Osteoblast (primary cell): ENCODE results near the gene POLR2C. TPM values are rescaled to one million over a fixed set of nuclear protein-coding genes. Genes with fewer than 3 reads are reported as not detected.

Source experiments
- DNase-seq: peaks from one replicate; pipeline ENCODE4 v3.0.0; 2011; ENCODE audit warnings: low spot score, mixed read lengths; ENCODE audit not compliant: insufficient read length; ENCODE audit errors: missing footprints
- H2AFZ ChIP-seq: 2 replicates; pipeline ENCODE4 v1.6.0; 2011; ENCODE audit warnings: mild to moderate bottlenecking, low read length
- H3K27ac ChIP-seq: 2 replicates; pipeline ENCODE4 v1.5.1; 2011; ENCODE audit warnings: mild to moderate bottlenecking, low read depth, low read length, moderate library complexity
- H3K27me3 ChIP-seq: 2 replicates; pipeline ENCODE4 v1.6.0; 2012; ENCODE audit warnings: mild to moderate bottlenecking, control low read depth, inconsistent platforms, low read length, moderate library complexity; ENCODE audit not compliant: insufficient read depth
- H3K36me3 ChIP-seq: 2 replicates; pipeline ENCODE4 v1.5.1; 2011; ENCODE audit warnings: mild to moderate bottlenecking, low read length, control low read depth, moderate library complexity; ENCODE audit not compliant: insufficient read depth
- H3K4me1 ChIP-seq: 2 replicates; pipeline ENCODE4 v1.5.1; 2011; ENCODE audit warnings: mild to moderate bottlenecking, low read length, control low read depth, moderate library complexity; ENCODE audit not compliant: insufficient read depth
- H3K4me2 ChIP-seq: 2 replicates; pipeline ENCODE4 v1.6.0; 2011; ENCODE audit warnings: mild to moderate bottlenecking, low read length; ENCODE audit not compliant: insufficient read depth
- H3K4me3 ChIP-seq: fragments of 200-600 bp; sonication (generic); 3 replicates; pipeline ENCODE4 v1.5.1; 2012; ENCODE audit warnings: mild to moderate bottlenecking, low read length, inconsistent platforms; ENCODE audit not compliant: insufficient read depth
- H3K79me2 ChIP-seq: 2 replicates; pipeline ENCODE4 v1.6.0; 2012; ENCODE audit warnings: mild to moderate bottlenecking, low read length, control low read depth, inconsistent platforms; ENCODE audit not compliant: insufficient read depth
- H3K9me3 ChIP-seq: 2 replicates; pipeline ENCODE4 v1.5.1; 2011; ENCODE audit warnings: low read depth, low read length, control low read depth
- H4K20me1 ChIP-seq: 2 replicates; pipeline ENCODE4 v1.6.0; 2012; ENCODE audit warnings: mild to moderate bottlenecking, low read length, control low read depth; ENCODE audit not compliant: insufficient read depth
- total RNA-seq: library from RNA; depleted of rRNA; stranded (reverse); fragments of >200 nt; gene quantifications from 2 replicates; pipeline ENCODE4 v1.2.3, GENCODE V29; 2012
- TF ChIP-seq, protein P1 (sequence below): IDR thresholded peaks from 2 replicates; pipeline ENCODE4 v1.5.1; 2011; ENCODE audit warnings: mild to moderate bottlenecking, low read depth, low read length, moderate library complexity; ENCODE audit errors: extremely low read depth

POLR2C gene
- total RNA-seq, 1 donor, result 95.2 TPM

DNA sequence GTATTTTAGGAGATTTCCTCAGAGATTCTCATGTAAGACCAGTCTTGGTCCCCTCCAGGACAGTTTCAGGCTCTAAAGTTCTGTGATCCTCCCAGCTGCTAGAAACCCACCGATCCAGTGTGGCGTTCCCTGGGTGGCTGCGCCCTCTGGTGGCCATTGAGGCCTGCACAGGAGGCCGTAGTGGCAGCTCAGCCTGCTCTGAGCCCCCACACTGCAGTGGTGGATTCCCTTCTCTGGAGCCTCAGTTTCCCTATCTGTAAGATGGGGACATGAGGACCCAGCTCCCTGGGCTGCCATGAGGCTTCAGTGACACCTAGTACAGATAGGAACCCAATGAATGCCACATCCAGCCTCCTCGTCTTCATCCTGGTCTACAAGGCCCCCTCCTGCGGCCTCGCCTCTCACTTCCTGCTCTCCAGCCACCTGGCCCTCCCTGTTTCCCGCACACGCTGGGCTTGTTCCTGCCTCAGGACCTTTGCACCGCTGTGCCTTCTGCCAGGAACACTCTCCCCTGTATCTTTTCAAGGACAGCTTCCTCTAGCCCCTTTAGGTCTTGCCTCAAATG, 57.4 kb downstream of the POLR2C start:
- Histone ChIP-seq H3K9me3 (no peaks in the 10 kb centered on the region), H3K36me3 (peaks cover 5% of the 10 kb centered on the region), H3K27me3 (no peaks in the 10 kb centered on the region), H3K79me2 (no peaks in the 10 kb centered on the region), H3K4me1 (no peaks in the 10 kb centered on the region), H3K4me2 (no peak overlapping the region), H3K4me3 (no peak overlapping the region), H3K27ac (no peak overlapping the region), H4K20me1 (no peaks in the 10 kb centered on the region), H2AFZ (no peak overlapping the region)
- peak; percentile 99 for DNase-seq
- TF ChIP-seq, protein P1, sequence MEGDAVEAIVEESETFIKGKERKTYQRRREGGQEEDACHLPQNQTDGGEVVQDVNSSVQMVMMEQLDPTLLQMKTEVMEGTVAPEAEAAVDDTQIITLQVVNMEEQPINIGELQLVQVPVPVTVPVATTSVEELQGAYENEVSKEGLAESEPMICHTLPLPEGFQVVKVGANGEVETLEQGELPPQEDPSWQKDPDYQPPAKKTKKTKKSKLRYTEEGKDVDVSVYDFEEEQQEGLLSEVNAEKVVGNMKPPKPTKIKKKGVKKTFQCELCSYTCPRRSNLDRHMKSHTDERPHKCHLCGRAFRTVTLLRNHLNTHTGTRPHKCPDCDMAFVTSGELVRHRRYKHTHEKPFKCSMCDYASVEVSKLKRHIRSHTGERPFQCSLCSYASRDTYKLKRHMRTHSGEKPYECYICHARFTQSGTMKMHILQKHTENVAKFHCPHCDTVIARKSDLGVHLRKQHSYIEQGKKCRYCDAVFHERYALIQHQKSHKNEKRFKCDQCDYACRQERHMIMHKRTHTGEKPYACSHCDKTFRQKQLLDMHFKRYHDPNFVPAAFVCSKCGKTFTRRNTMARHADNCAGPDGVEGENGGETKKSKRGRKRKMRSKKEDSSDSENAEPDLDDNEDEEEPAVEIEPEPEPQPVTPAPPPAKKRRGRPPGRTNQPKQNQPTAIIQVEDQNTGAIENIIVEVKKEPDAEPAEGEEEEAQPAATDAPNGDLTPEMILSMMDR, result peak; percentile 97

Other genes with a start within 250 kb of the POLR2C start
- 85.8 and 88.4 TPM in 2 replicates for gene ARL2BP, start 217.4 kb upstream of the POLR2C start, total RNA-seq
- under 0.01 TPM in 2 replicates for gene PLLP, start 178.0 kb upstream of the POLR2C start, total RNA-seq
- not detected in 2 replicates for gene CCL22, start 103.9 kb upstream of the POLR2C start, total RNA-seq
- under 0.01 TPM in 1 of 2 replicates, not detected in the other for gene CX3CL1, start 90.2 kb upstream of the POLR2C start, total RNA-seq
- not detected in 2 replicates for gene CCL17, start 57.9 kb upstream of the POLR2C start, total RNA-seq
- 39.8 and 45.1 TPM in 2 replicates for gene CIAPIN1, start 15.3 kb upstream of the POLR2C start, total RNA-seq
- 38.6 and 39.8 TPM in 2 replicates for gene COQ9, start 15.2 kb upstream of the POLR2C start, total RNA-seq
- 27.1 and 29.0 TPM in 2 replicates for gene DOK4, start 23.8 kb downstream of the POLR2C start, total RNA-seq
- 9.8 and 10.6 TPM in 2 replicates for gene CCDC102A, start 73.9 kb downstream of the POLR2C start, total RNA-seq
- not detected in 2 replicates for gene ADGRG5, start 80.0 kb downstream of the POLR2C start, total RNA-seq
- gene ADGRG1, start 166.0 kb downstream of the POLR2C start, total RNA-seq, result 0.29 and 0.72 TPM in 2 replicates
- not detected in 2 replicates for gene ADGRG3, start 205.6 kb downstream of the POLR2C start, total RNA-seq
- not detected in 2 replicates for gene DRC7, start 232.1 kb downstream of the POLR2C start, total RNA-seq